Gastroesophageal sphincter (tissue), 4 donors: ENCODE data around the gene RNASE8. TPM values are rescaled to one million over a fixed set of nuclear protein-coding genes. Genes with fewer than 3 reads are reported as not detected.
A peak's percentile ranks its signal among the peaks of the same experiment; 100 is the strongest.

Experiments used
- ATAC-seq: fragments of 150-250 bp; one replicate; pipeline ENCODE4 v1.9.1; 2016; ENCODE audit warnings: mild to moderate bottlenecking, moderate library complexity
- H3K27ac ChIP-seq, 4 donors: fragments of 200-600 bp; sonication (generic) in 3 of 4; 1 replicate in 3 of 4; 2 replicates in 1 of 4; pipeline ENCODE4 v1.5.1; 2016 to 2019
- H3K27me3 ChIP-seq: fragments of 200-600 bp; sonication (generic); one replicate; pipeline ENCODE4 v1.5.1; 2019
- H3K36me3 ChIP-seq, 2 donors: fragments of 200-600 bp; sonication (generic); one replicate each; pipeline ENCODE4 v1.5.1; 2019; ENCODE audit warnings: control low read depth in 1 of 2
- H3K4me1 ChIP-seq, 3 donors: fragments of 200-600 bp; sonication (generic); 1 replicate in 2 of 3; 2 replicates in 1 of 3; pipeline ENCODE4 v1.5.1; 2016 to 2019; ENCODE audit warnings: control low read depth in 2 of 3
- H3K4me3 ChIP-seq, 2 donors: fragments of 200-600 bp; sonication (generic); one replicate each; pipeline ENCODE4 v1.5.1; 2019; ENCODE audit warnings: mild to moderate bottlenecking in 1 of 2, moderate library complexity in 1 of 2
- H3K9me3 ChIP-seq, 3 donors: fragments of 200-600 bp; sonication (generic); one replicate each; pipeline ENCODE4 v1.5.1; 2017 to 2019; ENCODE audit warnings: control low read depth in 2 of 3
- CTCF ChIP-seq, 4 experiments: fragments of 200-600 bp in 2 of 4; fragments of 450-650 bp in 2 of 4; sonication (generic) in 1 of 4; IDR thresholded peaks; one replicate each; pipeline ENCODE4 v1.5.1; 2017 to 2019; ENCODE audit warnings: antibody characterized with exemption in 4 of 4, mild to moderate bottlenecking in 2 of 4, moderate library complexity in 2 of 4
- EP300 ChIP-seq: sonication (generic); formaldehyde crosslinking; IDR thresholded peaks from one replicate; pipeline ENCODE4 v1.6.1; 2017; ENCODE audit warnings: antibody characterized with exemption, mild to moderate bottlenecking
- POLR2A ChIP-seq, 2 donors: fragments of 450-650 bp; IDR thresholded peaks; one replicate each; pipeline ENCODE4 v1.6.1; 2017; ENCODE audit warnings: antibody characterized with exemption in 2 of 2, mild to moderate bottlenecking in 2 of 2, moderate library complexity in 1 of 2
- POLR2AphosphoS5 ChIP-seq: sonication (generic); formaldehyde crosslinking; IDR thresholded peaks from one replicate; pipeline ENCODE4 v1.6.1; 2017; ENCODE audit warnings: antibody characterized with exemption
- WGBS, 2 donors: methylation state at CpG; one replicate each; pipeline ENCODE4 v1.1.5; 2018; ENCODE audit warnings: low coverage in 1 of 2; 5-methylcytosine and 5-hydroxymethylcytosine counted together
- total RNA-seq, 4 donors: library from RNA; depleted of rRNA; stranded (reverse); fragments of >200 nt; gene quantifications; one replicate each; pipeline ENCODE4 v1.1.0, GENCODE V29; 2016

The RNASE8 gene
- total RNA-seq, 4 donors from 2014 or later = not detected

GRCh38 chr14:21097636-21098075, 40.0 kb downstream of the RNASE8 start:
- no peaks in the 10 kb centered on the region for H3K9me3 ChIP-seq
- H3K27ac ChIP-seq = peak overlapping the region; percentile 85 to 99 (median 98)
- peaks cover 0 to 8% of the 10 kb centered on the region in 2 donors for H3K36me3 ChIP-seq
- ATAC-seq = no peak
- 0% methylated on average over 1 of the region's 19 CpGs; no CpG with 5 or more reads in 1 of the 2 donors for WGBS, 2 donors
- H3K27me3 ChIP-seq = no peaks in the 10 kb centered on the region
- H3K4me1 ChIP-seq = peaks cover 5 to 74% (median 14%) of the 10 kb centered on the region in 3 donors
- TF ChIP-seq POLR2A (IDR thresholded peaks at IDR 0.05) = no peak
- TF ChIP-seq POLR2AphosphoS5 = no peak
- TF ChIP-seq EP300 = no peak
- no peak for TF ChIP-seq CTCF (IDR thresholded peaks at IDR 0.05)
- H3K4me3 ChIP-seq = peak overlapping the region; percentile 46 to 81

- Histone ChIP-seq H3K4me3 (peak within 1 kb of the TSS; percentile 68 to 81), H3K36me3 (peaks cover 0 to 2% of the 10 kb centered on the region in 2 donors), H3K9me3 (no peaks in the 10 kb centered on the region), H3K27me3 (no peaks in the 10 kb centered on the region), H3K27ac (peak within 1 kb of the TSS; percentile 89 to 99 (median 98)), H3K4me1 (peaks cover 7 to 74% (median 18%) of the 10 kb centered on the region in 3 donors)
- WGBS, 2 donors = 0% methylated on average over 1 to 2 of the region's 90 CpGs
- TF ChIP-seq EP300 (no peak), POLR2AphosphoS5 (peak; percentile 22), POLR2A (IDR thresholded peaks at IDR 0.05) (no peak), CTCF (IDR thresholded peaks at IDR 0.05) (peak in 1 of 4 experiments; percentile 36)
- ATAC-seq = peak; percentile 54
Measured at GRCh38 chr14:21098076-21098891, 40.7 kb downstream of the RNASE8 start, which contains the start of gene ZNF219. TSS of gene ZNF219 (minus strand) at chr14:21098655. CDS start at chr14:21093591, 5,064 bp downstream.

- H3K27me3 ChIP-seq = no peaks in the 10 kb centered on the region
- WGBS, 2 donors = 5 to 10% methylated on average over 9 to 15 of the region's 16 CpGs
- no peak for ATAC-seq
- H3K27ac ChIP-seq = peak overlapping the region; percentile 89 to 99 (median 98)
- H3K4me3 ChIP-seq = peak overlapping the region; percentile 68 to 81
- no peak for TF ChIP-seq POLR2AphosphoS5
- no peak for TF ChIP-seq EP300
- no peak for TF ChIP-seq CTCF (IDR thresholded peaks at IDR 0.05)
- TF ChIP-seq POLR2A (IDR thresholded peaks at IDR 0.05) = no peak
- H3K9me3 ChIP-seq = no peaks in the 10 kb centered on the region
- H3K36me3 ChIP-seq = no peaks in the 10 kb centered on the region
- peaks cover 7 to 73% (median 16%) of the 10 kb centered on the region in 3 donors for H3K4me1 ChIP-seq
Measured at GRCh38 chr14:21098892-21099595, 41.4 kb downstream of the RNASE8 start.

- Histone ChIP-seq H3K4me3 (peak overlapping the region in 1 of 2 donors; percentile 81), H3K27ac (peak overlapping the region; percentile 89 to 99 (median 98)), H3K9me3 (no peaks in the 10 kb centered on the region), H3K4me1 (peaks cover 7 to 73% (median 14%) of the 10 kb centered on the region in 3 donors), H3K27me3 (no peaks in the 10 kb centered on the region), H3K36me3 (no peaks in the 10 kb centered on the region)
- WGBS, 2 donors = 34 to 43% methylated on average over 3 to 4 of the region's 5 CpGs
- TF ChIP-seq CTCF (IDR thresholded peaks at IDR 0.05) (no peak), POLR2A (IDR thresholded peaks at IDR 0.05) (no peak), EP300 (no peak), POLR2AphosphoS5 (no peak)
- no peak for ATAC-seq
Measured at GRCh38 chr14:21099596-21099985, 42.0 kb downstream of the RNASE8 start.
